Esophagus (tissue), 2 donors: Measurements from ENCODE around the gene LRRTM4. TPM values are rescaled to one million over a fixed set of nuclear protein-coding genes. Genes with fewer than 3 reads are reported as not detected.
"Not testable (repeated sequence)": the region's sequence is repeated elsewhere in the genome, so short reads cannot be mapped to it uniquely, and the experiment has no call there.

ENCODE experiments used
- H3K27ac ChIP-seq, 2 donors: one replicate each; pipeline ENCODE4 v1.5.1; 2013; ENCODE audit warnings: low read depth in 2 of 2, mild to moderate bottlenecking in 2 of 2, inconsistent platforms in 1 of 2, low read length in 1 of 2, moderate library complexity in 1 of 2
- H3K27me3 ChIP-seq, 2 donors: one replicate each; pipeline ENCODE4 v1.6.1; 2013; ENCODE audit warnings: low read length in 2 of 2, control low read depth in 1 of 2, mild to moderate bottlenecking in 1 of 2; ENCODE audit not compliant: insufficient read depth in 2 of 2, control insufficient read depth in 1 of 2
- H3K36me3 ChIP-seq, 2 donors: one replicate each; pipeline ENCODE4 v1.6.1; 2013; ENCODE audit warnings: low read length in 1 of 2; ENCODE audit not compliant: control insufficient read depth in 2 of 2, insufficient read depth in 2 of 2
- H3K4me1 ChIP-seq, 2 donors: one replicate each; pipeline ENCODE4 v1.6.1; 2013; ENCODE audit warnings: low read length in 1 of 2; ENCODE audit not compliant: control insufficient read depth in 2 of 2, insufficient read depth in 2 of 2
- H3K4me3 ChIP-seq, 2 donors: one replicate each; pipeline ENCODE4 v1.5.1; 2013; ENCODE audit warnings: low read length in 2 of 2, mild to moderate bottlenecking in 2 of 2, low read depth in 1 of 2, moderate library complexity in 1 of 2
- H3K9me3 ChIP-seq, 2 donors: one replicate each; pipeline ENCODE4 v1.6.1; 2013; ENCODE audit warnings: mild to moderate bottlenecking in 2 of 2, low read depth in 1 of 2, low read length in 1 of 2, moderate library complexity in 1 of 2; ENCODE audit not compliant: control insufficient read depth in 2 of 2, insufficient read depth in 1 of 2
- WGBS, 2 donors: extraction: QIAGEN DNeasy Blood & Tissue Kit; methylation state at CpG; one replicate each; pipeline ENCODE4 v1.1.7; 2013; 5-methylcytosine and 5-hydroxymethylcytosine counted together
- polyA plus RNA-seq, 2 donors: library from polyadenylated mRNA; stranded (reverse); fragments of 200-250 nt; gene quantifications; one replicate each; pipeline ENCODE4 v1.2.3, GENCODE V29; 2013
- donor health status: healthy with polysubstance abuse.
- donor health status: Bipolar disorder and iron deficiency.

Gene LRRTM4
- polyA plus RNA-seq, 2 donors: not detected

GRCh38 chr2:77095096-77095495 is 427.1 kb downstream of the LRRTM4 start:
- no peaks in the 10 kb centered on the region for H3K36me3 ChIP-seq
- no peaks in the 10 kb centered on the region for H3K27me3 ChIP-seq
- no peaks in the 10 kb centered on the region for H3K9me3 ChIP-seq
- no peak overlapping the region for H3K4me3 ChIP-seq
- 60 to 63% methylated on average over 1 of the region's 1 CpG for WGBS, 2 donors
- no peaks in the 10 kb centered on the region for H3K4me1 ChIP-seq
- no peak overlapping the region for H3K27ac ChIP-seq

GRCh38 chr2:77088424-77088823 is 433.8 kb downstream of the LRRTM4 start:
- H3K27ac ChIP-seq, H3K4me1 ChIP-seq, H3K9me3 ChIP-seq, H3K36me3 ChIP-seq, H3K4me3 ChIP-seq, H3K27me3 ChIP-seq: not testable (repeated sequence)
- 32 to 34% methylated on average over 13 of the region's 13 CpGs for WGBS, 2 donors

- Histone ChIP-seq H3K36me3 (no peaks in the 10 kb centered on the region), H3K9me3 (no peaks in the 10 kb centered on the region), H3K27ac (no peak overlapping the region), H3K4me1 (no peaks in the 10 kb centered on the region), H3K4me3 (no peak overlapping the region), H3K27me3 (no peaks in the 10 kb centered on the region)
- 29 to 44% methylated on average over 6 of the region's 6 CpGs for WGBS, 2 donors
Measured at GRCh38 chr2:77087987-77088414, 434.2 kb downstream of the LRRTM4 start.

GRCh38 chr2:77086478-77086877 is 435.7 kb downstream of the LRRTM4 start:
- Histone ChIP-seq H3K36me3 (no peaks in the 10 kb centered on the region), H3K4me1 (no peaks in the 10 kb centered on the region), H3K4me3 (no peak overlapping the region), H3K9me3 (no peaks in the 10 kb centered on the region), H3K27ac (no peak overlapping the region), H3K27me3 (no peaks in the 10 kb centered on the region)
- 59 to 64% methylated on average over 8 of the region's 8 CpGs for WGBS, 2 donors

GRCh38 chr2:77086051-77086450 is 436.1 kb downstream of the LRRTM4 start:
- 73 to 77% methylated on average over 2 of the region's 2 CpGs for WGBS, 2 donors
- no peaks in the 10 kb centered on the region for H3K9me3 ChIP-seq
- no peaks in the 10 kb centered on the region for H3K36me3 ChIP-seq
- H3K27me3 ChIP-seq: no peaks in the 10 kb centered on the region
- H3K4me3 ChIP-seq: no peak overlapping the region
- no peaks in the 10 kb centered on the region for H3K4me1 ChIP-seq
- H3K27ac ChIP-seq: no peak overlapping the region

- no peaks in the 10 kb centered on the region for H3K36me3 ChIP-seq
- no peak overlapping the region for H3K27ac ChIP-seq
- 86 to 91% methylated on average over 3 of the region's 3 CpGs for WGBS, 2 donors
- no peaks in the 10 kb centered on the region for H3K27me3 ChIP-seq
- H3K4me1 ChIP-seq: no peaks in the 10 kb centered on the region
- H3K4me3 ChIP-seq: no peak overlapping the region
- no peaks in the 10 kb centered on the region for H3K9me3 ChIP-seq
Measured at GRCh38 chr2:77085561-77085960, 436.6 kb downstream of the LRRTM4 start.

- Histone ChIP-seq H3K4me3 (no peak overlapping the region), H3K27ac (no peak overlapping the region), H3K36me3 (no peaks in the 10 kb centered on the region), H3K27me3 (no peaks in the 10 kb centered on the region), H3K9me3 (no peaks in the 10 kb centered on the region), H3K4me1 (no peaks in the 10 kb centered on the region)
- 88 to 89% methylated on average over 2 of the region's 2 CpGs for whole genome bisulfite sequencing, 2 donors
Measured at GRCh38 chr2:77081597-77081996, 440.6 kb downstream of the LRRTM4 start.

- H3K36me3 ChIP-seq: no peaks in the 10 kb centered on the region
- H3K27me3 ChIP-seq: no peaks in the 10 kb centered on the region
- H3K27ac ChIP-seq: no peak overlapping the region
- H3K9me3 ChIP-seq: no peaks in the 10 kb centered on the region
- H3K4me3 ChIP-seq: no peak overlapping the region
- 67 to 68% methylated on average over 1 of the region's 1 CpG for WGBS, 2 donors
- H3K4me1 ChIP-seq: no peaks in the 10 kb centered on the region
Measured at GRCh38 chr2:77064324-77064723, 457.9 kb downstream of the LRRTM4 start.

GRCh38 chr2:77054938-77055337 is 467.2 kb downstream of the LRRTM4 start:
- Histone ChIP-seq H3K9me3 (no peaks in the 10 kb centered on the region), H3K4me1 (no peaks in the 10 kb centered on the region), H3K4me3 (no peak overlapping the region), H3K27ac (no peak overlapping the region), H3K36me3 (no peaks in the 10 kb centered on the region), H3K27me3 (no peaks in the 10 kb centered on the region)
- 60% methylated on average over 2 of the region's 2 CpGs for WGBS, 2 donors

GRCh38 chr2:77046339-77046738 is 475.8 kb downstream of the LRRTM4 start:
- Histone ChIP-seq H3K9me3 (peaks cover 0 to 2% of the 10 kb centered on the region in 2 donors), H3K36me3 (no peaks in the 10 kb centered on the region), H3K27ac (no peak overlapping the region), H3K4me1 (no peaks in the 10 kb centered on the region), H3K27me3 (no peaks in the 10 kb centered on the region), H3K4me3 (no peak overlapping the region)
- 48 to 72% methylated on average over 1 of the region's 1 CpG for WGBS, 2 donors
